Measurements from ENCODE around the gene MTG2.

MTG2 gene

DNA sequence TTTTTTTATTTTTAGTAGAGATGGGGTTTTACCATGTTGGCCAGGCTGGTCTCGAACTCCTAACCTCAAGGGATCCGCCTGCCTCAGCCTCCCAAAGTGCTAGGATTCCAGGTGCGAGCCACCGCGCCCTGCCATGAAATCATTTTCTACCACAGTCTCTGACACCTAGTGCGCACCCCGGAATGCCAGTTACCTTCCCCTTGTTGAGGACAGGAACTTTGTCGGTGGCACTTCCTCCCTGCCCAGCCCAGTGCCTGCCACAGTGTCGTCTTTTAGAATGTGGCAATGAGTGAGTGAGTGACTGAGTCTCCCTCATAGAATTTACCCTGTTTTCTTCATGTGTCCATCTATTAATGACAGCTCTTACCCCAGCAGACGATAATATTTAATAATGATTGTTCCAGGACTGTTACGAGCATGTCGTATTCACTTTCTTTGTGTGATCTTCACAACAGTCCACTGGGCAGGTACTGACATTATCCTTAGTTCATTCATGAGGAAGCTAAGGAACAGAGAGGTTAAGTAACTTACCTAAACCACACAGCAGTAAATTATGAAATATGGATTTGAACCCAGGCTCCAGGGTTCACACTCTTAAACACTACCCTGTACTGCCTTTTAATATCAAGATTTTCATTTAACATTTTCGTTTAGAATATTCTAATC, 57.3 kb downstream of the MTG2 start:
- H3K27ac ChIP-seq (ENCODE audit: insufficient read depth, low read length, poor library complexity, severe bottlenecking), result no peak overlapping the region

DNA sequence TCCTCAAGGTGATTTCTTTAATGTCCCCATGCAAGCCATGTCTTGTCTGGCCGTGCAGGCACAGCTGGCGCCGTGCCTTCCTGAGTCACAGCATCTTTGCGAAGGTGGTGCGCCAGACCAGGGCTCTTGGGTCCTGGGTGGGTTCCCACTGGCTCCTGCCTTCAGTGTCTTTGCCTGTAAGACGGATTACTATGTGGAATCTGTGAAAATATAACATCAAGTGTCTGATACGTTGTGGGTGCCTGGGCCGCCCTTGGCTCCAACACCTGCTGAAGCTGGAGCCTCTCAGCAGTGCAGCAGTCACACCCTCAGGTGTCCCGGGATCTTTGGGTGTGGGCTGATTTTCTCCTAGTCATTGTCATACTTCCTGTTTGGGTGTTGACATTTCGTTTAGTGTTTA, 58.7 kb downstream of the MTG2 start:
- Histone ChIP-seq H3K4me1 (ENCODE audit: control insufficient read depth, insufficient read depth, low read length, poor library complexity, severe bottlenecking) (peaks cover 8% of the 10 kb centered on the region), H3K27me3 (replicated peaks; ENCODE audit: control insufficient read depth, insufficient read depth, low read length, poor library complexity, severe bottlenecking) (no peaks in the 10 kb centered on the region), H3K36me3 (ENCODE audit: control insufficient read depth, insufficient read depth, low read length) (peaks cover 9% of the 10 kb centered on the region), H3K4me3 (ENCODE audit: insufficient read depth, low read depth, low read length, poor library complexity, severe bottlenecking) (no peak overlapping the region), H3K27ac (ENCODE audit: insufficient read depth, low read length, poor library complexity, severe bottlenecking) (no peak overlapping the region), H3K9me3 (ENCODE audit: control insufficient read depth, low read length) (no peaks in the 10 kb centered on the region)
- no peak for DNase-seq

More for the DNA sequence above, 57.3 kb downstream of the MTG2 start:
- Histone ChIP-seq H3K36me3 (ENCODE audit: control insufficient read depth, insufficient read depth, low read length) (peaks cover 9% of the 10 kb centered on the region), H3K4me3 (ENCODE audit: insufficient read depth, low read depth, low read length, poor library complexity, severe bottlenecking) (no peak overlapping the region), H3K9me3 (ENCODE audit: control insufficient read depth, low read length) (no peaks in the 10 kb centered on the region), H3K27me3 (replicated peaks; ENCODE audit: control insufficient read depth, insufficient read depth, low read length, poor library complexity, severe bottlenecking) (no peaks in the 10 kb centered on the region), H3K4me1 (ENCODE audit: control insufficient read depth, insufficient read depth, low read length, poor library complexity, severe bottlenecking) (peaks cover 8% of the 10 kb centered on the region)
- DNase-seq, result no peak

DNA sequence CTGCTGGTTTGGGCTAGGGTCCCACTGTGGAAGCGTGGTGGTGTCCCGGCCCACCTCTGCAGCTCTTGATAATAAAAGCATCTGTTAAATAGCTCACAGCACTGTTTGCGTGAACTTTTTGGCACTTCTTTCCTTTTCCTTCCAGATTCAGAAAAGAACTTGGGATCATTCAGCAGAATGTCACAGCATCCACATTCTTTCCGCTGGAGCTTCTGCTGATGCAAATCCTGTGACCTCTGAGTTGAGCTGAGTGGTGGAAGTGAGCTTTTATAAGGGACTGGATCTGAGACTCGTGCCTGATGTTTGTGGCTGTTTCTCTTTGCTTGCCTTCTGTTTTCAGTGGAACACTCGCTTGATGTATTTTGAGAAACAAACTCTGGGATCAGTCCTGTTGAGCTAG, 59.3 kb downstream of the MTG2 start:
- Histone ChIP-seq H3K9me3 (ENCODE audit: control insufficient read depth, low read length) (no peaks in the 10 kb centered on the region), H3K27ac (ENCODE audit: insufficient read depth, low read length, poor library complexity, severe bottlenecking) (no peak overlapping the region), H3K27me3 (replicated peaks; ENCODE audit: control insufficient read depth, insufficient read depth, low read length, poor library complexity, severe bottlenecking) (no peaks in the 10 kb centered on the region), H3K4me3 (ENCODE audit: insufficient read depth, low read depth, low read length, poor library complexity, severe bottlenecking) (no peak overlapping the region), H3K4me1 (ENCODE audit: control insufficient read depth, insufficient read depth, low read length, poor library complexity, severe bottlenecking) (peaks cover 8% of the 10 kb centered on the region), H3K36me3 (ENCODE audit: control insufficient read depth, insufficient read depth, low read length) (peaks cover 9% of the 10 kb centered on the region)
- no peak for DNase-seq

DNA sequence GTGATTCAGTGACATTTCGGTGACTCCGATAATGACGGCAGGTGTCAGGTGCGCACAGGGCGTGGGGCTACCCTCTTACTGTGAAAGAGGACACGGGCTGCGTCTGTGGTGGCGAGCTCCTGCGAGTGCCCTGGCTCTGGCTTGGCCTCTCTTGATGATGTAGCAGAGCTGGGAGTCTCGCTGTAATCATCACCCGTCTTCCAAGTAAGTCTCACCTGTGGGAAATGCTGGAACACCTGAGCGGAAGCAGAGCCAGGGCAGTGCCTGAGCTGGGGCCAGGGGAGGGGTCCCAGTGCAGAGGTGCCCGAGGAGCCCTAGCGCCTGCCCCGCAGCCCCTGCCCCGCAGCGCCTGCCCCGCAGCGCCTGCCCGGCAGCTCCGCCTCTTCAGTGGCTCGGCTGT, 60.3 kb downstream of the MTG2 start:
- DNase-seq, result no peak
- peaks cover 8% of the 10 kb centered on the region for H3K4me1 ChIP-seq (ENCODE audit: control insufficient read depth, insufficient read depth, low read length, poor library complexity, severe bottlenecking)
- H3K36me3 ChIP-seq (ENCODE audit: control insufficient read depth, insufficient read depth, low read length), result peaks cover 9% of the 10 kb centered on the region
- no peaks in the 10 kb centered on the region for H3K27me3 ChIP-seq (replicated peaks; ENCODE audit: control insufficient read depth, insufficient read depth, low read length, poor library complexity, severe bottlenecking)
- H3K27ac ChIP-seq (ENCODE audit: insufficient read depth, low read length, poor library complexity, severe bottlenecking), result no peak overlapping the region
- no peak overlapping the region for H3K4me3 ChIP-seq (ENCODE audit: insufficient read depth, low read depth, low read length, poor library complexity, severe bottlenecking)
- H3K9me3 ChIP-seq (ENCODE audit: control insufficient read depth, low read length), result no peaks in the 10 kb centered on the region

DNA sequence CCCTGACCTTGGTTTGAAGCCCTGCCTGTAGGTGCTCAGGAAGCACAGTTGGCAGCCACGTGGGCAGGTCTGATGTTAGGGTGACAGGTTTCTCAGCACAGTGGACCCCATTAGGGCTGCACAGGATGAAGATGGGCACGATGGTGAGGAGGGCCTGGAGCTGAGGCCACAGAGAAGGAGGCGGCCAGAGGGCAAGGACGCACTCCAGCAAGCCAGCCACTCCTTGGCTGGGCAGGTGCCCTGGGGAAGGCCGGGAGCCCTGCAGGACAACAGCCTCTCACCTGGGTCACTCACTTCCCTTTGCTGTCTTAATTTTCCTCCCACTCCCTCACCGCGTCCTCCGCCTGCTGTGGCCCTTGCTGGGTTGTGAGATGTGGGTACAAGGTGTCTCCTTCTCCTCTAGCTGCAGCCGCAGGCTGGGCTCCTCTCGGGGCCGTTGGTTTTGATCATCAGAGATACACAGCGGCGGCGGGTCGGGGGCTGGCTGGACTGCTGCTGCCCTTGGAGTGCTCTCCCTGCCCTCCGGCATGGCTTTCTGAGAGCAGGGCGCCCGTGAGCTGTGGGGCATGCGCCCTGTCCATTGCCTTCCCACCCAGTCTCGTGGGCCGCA, 61.2 kb downstream of the MTG2 start:
- no peak overlapping the region for H3K27ac ChIP-seq (ENCODE audit: insufficient read depth, low read length, poor library complexity, severe bottlenecking)
- peaks cover 6% of the 10 kb centered on the region for H3K4me1 ChIP-seq (ENCODE audit: control insufficient read depth, insufficient read depth, low read length, poor library complexity, severe bottlenecking)
- H3K36me3 ChIP-seq (ENCODE audit: control insufficient read depth, insufficient read depth, low read length), result peaks cover 9% of the 10 kb centered on the region

DNA sequence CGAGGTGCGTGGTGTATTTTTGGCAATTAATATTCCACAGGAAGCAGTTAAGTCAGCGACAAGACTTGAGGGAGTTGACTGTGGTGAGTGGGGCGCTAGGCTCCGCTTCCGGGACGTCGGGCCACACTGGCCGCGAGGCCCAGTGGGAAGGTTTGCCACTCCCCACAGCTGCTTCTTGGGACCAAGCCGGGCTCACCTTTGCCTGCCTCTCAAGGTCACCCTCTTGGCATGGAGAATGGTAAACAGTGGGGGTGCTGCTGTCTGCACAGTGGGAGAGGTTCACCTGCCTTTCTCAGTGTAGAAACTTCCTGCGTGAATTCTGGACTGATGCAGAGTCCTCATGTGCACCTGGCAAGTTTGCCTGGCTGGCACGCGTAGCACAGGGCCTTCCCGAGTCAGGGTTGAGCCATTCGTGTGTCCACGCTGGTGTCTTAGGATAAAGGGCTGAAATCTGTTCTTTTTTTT, 61.8 kb downstream of the MTG2 start:
- no peaks in the 10 kb centered on the region for H3K4me1 ChIP-seq (ENCODE audit: control insufficient read depth, insufficient read depth, low read length, poor library complexity, severe bottlenecking)
- H3K9me3 ChIP-seq (ENCODE audit: control insufficient read depth, low read length), result no peaks in the 10 kb centered on the region
- H3K27me3 ChIP-seq (replicated peaks; ENCODE audit: control insufficient read depth, insufficient read depth, low read length, poor library complexity, severe bottlenecking), result no peaks in the 10 kb centered on the region
- no peak overlapping the region for H3K4me3 ChIP-seq (ENCODE audit: insufficient read depth, low read depth, low read length, poor library complexity, severe bottlenecking)
- peaks cover 9% of the 10 kb centered on the region for H3K36me3 ChIP-seq (ENCODE audit: control insufficient read depth, insufficient read depth, low read length)
- no peak overlapping the region for H3K27ac ChIP-seq (ENCODE audit: insufficient read depth, low read length, poor library complexity, severe bottlenecking)
- no peak for DNase-seq

More for the DNA sequence above, 61.2 kb downstream of the MTG2 start:
- H3K4me3 ChIP-seq (ENCODE audit: insufficient read depth, low read depth, low read length, poor library complexity, severe bottlenecking), result no peak overlapping the region
- no peaks in the 10 kb centered on the region for H3K27me3 ChIP-seq (replicated peaks; ENCODE audit: control insufficient read depth, insufficient read depth, low read length, poor library complexity, severe bottlenecking)
- no peaks in the 10 kb centered on the region for H3K9me3 ChIP-seq (ENCODE audit: control insufficient read depth, low read length)
- no peak for DNase-seq

DNA sequence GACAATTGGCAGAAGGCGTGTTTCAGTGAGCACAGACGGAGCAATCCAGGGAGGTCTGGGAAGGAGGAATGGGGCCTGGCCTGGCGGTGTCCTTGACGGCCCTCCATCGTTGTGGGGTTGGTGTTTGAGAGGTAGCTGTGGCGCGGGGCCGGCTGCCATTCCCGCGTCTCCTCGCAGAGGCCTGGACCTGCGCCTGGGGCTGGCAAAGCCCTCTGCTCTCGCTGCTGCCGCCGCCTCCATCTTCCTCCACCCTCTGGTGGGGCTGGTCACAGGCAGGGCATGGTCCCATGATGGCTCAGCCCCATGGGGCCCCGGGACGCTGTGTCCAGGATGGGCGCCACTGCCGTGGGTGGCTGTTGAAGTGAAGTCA, 63.1 kb downstream of the MTG2 start:
- Histone ChIP-seq H3K36me3 (ENCODE audit: control insufficient read depth, insufficient read depth, low read length) (peaks cover 9% of the 10 kb centered on the region), H3K27me3 (replicated peaks; ENCODE audit: control insufficient read depth, insufficient read depth, low read length, poor library complexity, severe bottlenecking) (no peaks in the 10 kb centered on the region), H3K4me1 (ENCODE audit: control insufficient read depth, insufficient read depth, low read length, poor library complexity, severe bottlenecking) (no peaks in the 10 kb centered on the region), H3K27ac (ENCODE audit: insufficient read depth, low read length, poor library complexity, severe bottlenecking) (no peak overlapping the region), H3K9me3 (ENCODE audit: control insufficient read depth, low read length) (no peaks in the 10 kb centered on the region), H3K4me3 (ENCODE audit: insufficient read depth, low read depth, low read length, poor library complexity, severe bottlenecking) (no peak overlapping the region)
- no peak for DNase-seq

DNA sequence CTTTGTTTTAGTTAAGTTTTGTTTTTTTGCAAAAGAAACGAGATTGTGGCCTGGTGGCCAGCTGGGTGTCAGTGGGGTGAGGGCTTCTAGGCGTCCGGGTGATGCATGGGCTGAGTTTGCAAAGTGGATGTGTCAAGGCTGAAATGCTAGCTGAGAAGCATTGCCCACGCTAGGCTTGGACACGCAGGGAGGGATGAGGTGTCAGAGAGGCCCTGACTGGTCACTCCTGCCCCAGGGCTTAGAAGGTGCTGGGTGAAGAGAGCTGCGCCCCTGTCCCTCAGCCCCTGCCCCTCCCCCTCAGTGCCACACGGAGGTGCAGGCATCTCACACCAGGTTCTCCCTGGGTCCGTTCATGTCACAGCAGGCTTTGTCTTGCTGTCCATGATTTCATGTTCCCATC, 63.6 kb downstream of the MTG2 start:
- Histone ChIP-seq H3K27ac (ENCODE audit: insufficient read depth, low read length, poor library complexity, severe bottlenecking) (no peak overlapping the region), H3K36me3 (ENCODE audit: control insufficient read depth, insufficient read depth, low read length) (peaks cover 9% of the 10 kb centered on the region), H3K4me1 (ENCODE audit: control insufficient read depth, insufficient read depth, low read length, poor library complexity, severe bottlenecking) (no peaks in the 10 kb centered on the region), H3K27me3 (replicated peaks; ENCODE audit: control insufficient read depth, insufficient read depth, low read length, poor library complexity, severe bottlenecking) (no peaks in the 10 kb centered on the region), H3K4me3 (ENCODE audit: insufficient read depth, low read depth, low read length, poor library complexity, severe bottlenecking) (no peak overlapping the region), H3K9me3 (ENCODE audit: control insufficient read depth, low read length) (no peaks in the 10 kb centered on the region)
- no peak for DNase-seq

DNA sequence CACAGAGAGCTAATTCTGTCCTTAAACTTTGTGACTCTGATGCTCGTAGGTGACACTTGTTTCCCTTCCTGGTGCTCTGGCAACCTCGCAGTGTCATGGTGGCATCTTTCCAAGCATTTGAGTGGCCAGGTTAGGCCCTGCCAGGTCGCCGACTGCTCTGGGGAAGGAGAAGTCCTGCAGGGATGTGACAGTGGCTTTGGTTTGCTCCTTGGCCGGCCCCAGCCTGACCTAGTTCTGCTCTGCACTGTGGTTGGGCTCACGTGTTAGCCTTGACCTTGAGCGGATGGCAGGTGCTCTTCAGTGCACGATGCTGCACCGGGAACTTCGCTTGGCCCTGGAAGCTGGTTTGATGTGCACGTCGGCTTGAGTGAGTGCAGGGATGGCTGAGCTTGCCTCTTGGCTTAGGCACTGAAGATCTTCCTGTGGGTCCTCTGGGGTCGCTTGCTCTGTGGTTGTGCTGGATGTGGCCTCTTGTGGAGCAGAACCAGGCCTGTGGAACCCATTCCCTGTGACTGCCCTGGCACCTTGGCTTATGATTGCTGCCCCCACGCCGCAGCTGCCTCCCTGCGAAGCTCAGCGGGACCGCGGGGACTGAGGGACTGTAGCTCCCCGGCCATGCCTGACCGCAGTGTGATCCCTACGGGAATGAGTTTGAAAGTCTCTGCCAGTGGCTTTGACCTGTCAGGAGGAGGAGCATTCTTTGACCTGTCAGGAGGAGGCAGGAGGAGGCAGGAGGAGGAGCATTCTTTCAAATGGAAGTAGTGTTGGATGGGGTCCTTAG, 64.2 kb downstream of the MTG2 start:
- Histone ChIP-seq H3K9me3 (ENCODE audit: control insufficient read depth, low read length) (no peaks in the 10 kb centered on the region), H3K27me3 (replicated peaks; ENCODE audit: control insufficient read depth, insufficient read depth, low read length, poor library complexity, severe bottlenecking) (no peaks in the 10 kb centered on the region), H3K27ac (ENCODE audit: insufficient read depth, low read length, poor library complexity, severe bottlenecking) (no peak overlapping the region), H3K36me3 (ENCODE audit: control insufficient read depth, insufficient read depth, low read length) (peaks cover 9% of the 10 kb centered on the region), H3K4me1 (ENCODE audit: control insufficient read depth, insufficient read depth, low read length, poor library complexity, severe bottlenecking) (no peaks in the 10 kb centered on the region), H3K4me3 (ENCODE audit: insufficient read depth, low read depth, low read length, poor library complexity, severe bottlenecking) (no peak overlapping the region)
- DNase-seq, result no peak

Measured in effector memory CD4-positive, alpha-beta T cell (primary cell).